Measurements from ENCODE around the gene AUP1. TPM values are rescaled to one million over a fixed set of nuclear protein-coding genes. Genes with fewer than 3 reads are reported as not detected.

Gene AUP1
- total and polyA plus RNA-seq, 2 of the 8 experiments (the other 6 are each of a cell fraction or from before 2014, with no cell fraction given): 83.4 to 121 TPM

- no peak for TF ChIP-seq CHD7 (IDR thresholded peaks at IDR 0.05; ENCODE audit: insufficient replicate concordance, low read length)
- no peak for TF ChIP-seq NRF1 (IDR thresholded peaks at IDR 0.05; ENCODE audit: low read depth, low read length)
- TF ChIP-seq ATF2 (IDR thresholded peaks at IDR 0.05; ENCODE audit: low read length): no peak
These were observed 46.8 kb upstream of the AUP1 start (continued) for GRCh38 chr2:74576211-74576862.
